SH-SY5Y (cell line): Measurements from ENCODE around the gene SOX6.

Source experiments
- GATA2 ChIP-seq: IDR thresholded peaks from 2 replicates; pipeline ENCODE4 v1.6.1; 2011; ENCODE audit warnings: mild to moderate bottlenecking, low read depth, low read length
- GATA3 ChIP-seq: IDR thresholded peaks from 2 replicates; pipeline ENCODE4 v1.6.1; 2011; ENCODE audit warnings: low read depth, mild to moderate bottlenecking, low read length, moderate library complexity

The SOX6 gene

GRCh38 chr11:16086229-16086819 lies 270.0 kb downstream of the SOX6 start:
- TF ChIP-seq GATA3, result no peak
- TF ChIP-seq GATA2, result no peak

DNA sequence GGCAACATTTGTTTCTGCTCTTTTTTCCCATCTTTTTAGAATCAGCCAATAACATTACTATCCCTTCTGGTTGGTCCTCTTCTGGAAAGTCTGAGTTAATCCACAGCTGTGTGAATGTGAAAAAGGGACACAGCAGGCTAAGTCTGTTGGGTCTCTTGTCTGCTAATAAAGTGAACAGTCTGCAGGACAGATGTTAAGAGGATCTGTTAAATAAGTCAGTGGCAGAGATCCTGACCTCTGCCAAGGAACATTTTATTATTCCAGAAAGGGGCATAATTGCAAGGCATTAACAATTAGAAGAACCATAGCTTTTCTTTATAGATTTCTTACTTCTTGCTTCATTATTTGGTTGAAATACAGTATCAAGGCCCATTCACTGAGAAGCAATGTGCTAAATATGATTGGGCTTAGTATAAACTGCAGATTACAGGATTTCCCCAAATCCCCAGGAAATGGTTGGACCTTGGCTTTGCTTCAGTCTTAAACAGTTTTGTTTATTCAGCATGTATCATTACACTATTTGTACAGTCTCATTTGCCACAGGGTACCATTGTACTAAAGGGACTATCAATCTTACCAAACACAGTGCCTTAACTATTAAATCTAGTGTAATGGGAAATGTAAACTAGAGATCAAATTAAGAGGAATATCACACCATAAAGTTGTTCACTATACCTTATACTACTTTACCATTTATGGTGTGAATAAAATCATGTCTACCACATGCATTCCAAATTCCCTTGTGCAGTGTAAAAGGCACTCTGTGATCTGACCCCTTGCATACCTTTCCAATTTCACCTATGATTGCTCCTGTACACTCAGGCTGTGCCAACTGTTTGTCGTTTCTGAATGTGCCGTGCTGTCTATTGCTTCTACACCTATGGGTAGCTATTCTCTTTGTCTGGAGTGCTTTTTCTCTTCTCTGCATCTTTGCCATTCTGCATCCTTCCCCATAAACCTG lies 274.0 kb downstream of the SOX6 start:
- TF ChIP-seq GATA2 (no peak), GATA3 (no peak)

GRCh38 chr11:16081382-16082094 lies 274.8 kb downstream of the SOX6 start:
- no peak for TF ChIP-seq GATA2
- TF ChIP-seq GATA3, result no peak

DNA sequence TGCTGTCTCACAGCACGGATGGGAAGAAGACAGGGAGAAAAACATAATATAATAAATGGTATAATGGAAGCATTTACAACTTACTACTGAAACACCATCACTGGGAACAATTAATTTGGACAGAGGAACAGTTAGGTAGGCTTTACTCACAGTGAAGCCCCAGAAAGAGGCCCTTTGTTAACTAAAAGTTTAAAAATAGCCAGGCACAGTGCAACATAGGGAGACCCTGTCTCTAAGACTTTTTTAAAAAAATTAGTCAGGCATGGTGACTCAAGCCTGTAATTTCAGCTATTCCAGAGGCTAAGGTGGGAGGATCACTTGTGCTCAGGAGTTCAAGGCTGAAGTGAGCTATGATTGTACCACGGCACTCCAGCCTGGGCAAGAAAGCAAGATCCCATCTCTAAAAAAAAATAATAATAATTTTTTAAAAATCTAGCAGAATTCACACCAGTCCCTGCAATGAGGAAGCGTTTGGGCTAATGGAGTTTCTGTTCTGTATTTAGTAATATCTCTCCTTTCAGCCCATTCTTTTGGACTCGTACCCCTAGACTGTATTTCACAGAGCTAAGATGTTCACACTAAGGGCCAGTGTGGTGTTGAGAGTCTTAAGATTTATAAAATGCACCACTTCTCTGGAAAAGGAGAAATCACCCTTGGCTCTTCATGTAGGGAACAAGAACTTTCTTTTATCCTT lies 275.5 kb downstream of the SOX6 start:
- TF ChIP-seq GATA3, result no peak
- TF ChIP-seq GATA2, result no peak

GRCh38 chr11:16078936-16079335 lies 277.4 kb downstream of the SOX6 start:
- TF ChIP-seq GATA2 (no peak), GATA3 (no peak)

DNA sequence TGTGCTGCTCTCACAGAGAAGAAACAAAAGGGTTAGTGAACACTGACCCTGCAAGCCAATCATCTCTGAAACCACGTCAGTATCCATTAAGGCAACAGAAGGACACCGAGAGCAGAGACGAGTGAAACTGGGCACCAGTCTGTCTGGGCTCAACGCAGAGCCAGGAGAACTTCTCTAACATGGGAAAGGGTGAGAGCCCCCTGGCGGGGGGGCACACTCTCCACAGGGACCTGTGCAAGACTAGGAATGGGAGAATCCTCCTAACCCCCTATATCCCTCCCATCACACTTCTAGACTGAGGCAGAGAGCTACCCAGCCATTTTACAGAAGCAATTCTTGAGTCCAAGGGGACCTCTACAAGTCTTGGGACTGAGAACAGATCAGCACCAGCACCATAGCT lies 285.8 kb downstream of the SOX6 start:
- TF ChIP-seq GATA2 (no peak), GATA3 (no peak)

DNA sequence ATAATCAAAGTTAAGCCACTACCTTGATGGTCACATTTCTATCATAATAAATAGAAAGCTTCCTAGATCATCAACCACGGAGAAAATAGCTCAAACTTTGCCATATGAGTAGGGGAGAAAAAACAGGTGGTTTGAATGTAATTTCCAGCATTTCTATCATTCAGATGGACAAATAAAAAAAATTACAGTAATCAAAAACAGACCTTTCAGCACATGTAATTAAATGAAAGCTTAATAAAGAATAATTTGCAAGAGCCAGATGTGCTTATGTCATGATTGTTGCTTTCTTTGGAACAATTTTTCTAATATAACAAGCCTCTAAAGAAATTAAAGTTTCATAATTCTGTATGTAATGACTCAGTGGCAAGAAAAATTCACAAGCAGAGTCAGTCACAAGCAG lies 297.0 kb downstream of the SOX6 start:
- TF ChIP-seq GATA2, result no peak
- no peak for TF ChIP-seq GATA3

DNA sequence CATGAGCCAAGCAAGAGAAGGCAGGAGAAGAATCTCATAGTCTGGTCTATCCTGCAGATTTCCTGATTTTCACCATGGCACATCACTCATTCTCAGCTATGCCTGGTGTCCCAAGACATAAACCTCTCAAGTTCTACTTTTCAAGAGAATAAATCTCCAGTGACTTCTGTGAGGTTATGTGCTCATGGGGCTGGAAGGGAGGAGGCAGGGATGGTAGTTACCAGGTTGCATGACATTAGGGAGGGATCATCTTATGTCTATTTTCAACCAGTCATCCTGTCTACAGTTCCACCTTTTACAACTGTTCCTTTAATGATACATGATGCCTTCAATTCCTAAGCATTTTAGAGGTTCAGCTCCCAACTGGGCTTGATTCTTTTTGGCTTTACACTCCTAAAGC lies 297.7 kb downstream of the SOX6 start:
- no peak for TF ChIP-seq GATA2
- TF ChIP-seq GATA3, result no peak

GRCh38 chr11:16052750-16053149 lies 303.6 kb downstream of the SOX6 start:
- TF ChIP-seq GATA2 (no peak), GATA3 (no peak)

DNA sequence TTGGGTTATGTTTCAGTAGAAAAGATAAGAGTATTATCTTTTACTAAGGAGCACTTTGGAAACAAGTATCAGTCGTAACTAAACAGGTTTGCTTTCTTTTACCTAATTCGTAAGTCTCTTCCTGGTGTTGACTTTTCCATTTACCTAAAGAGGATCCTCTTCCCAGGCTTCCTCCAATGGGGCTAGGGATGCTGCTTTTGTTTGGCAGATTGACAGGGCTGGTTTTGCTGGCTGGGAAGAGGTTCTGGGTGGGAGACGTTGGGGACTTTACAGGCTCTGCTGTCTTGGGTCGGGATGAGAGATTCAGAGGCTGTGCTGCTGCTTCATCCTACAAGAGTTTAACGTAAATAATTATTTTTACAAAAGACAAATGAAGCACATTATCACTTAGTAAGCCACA lies 306.7 kb downstream of the SOX6 start:
- no peak for TF ChIP-seq GATA3
- no peak for TF ChIP-seq GATA2

DNA sequence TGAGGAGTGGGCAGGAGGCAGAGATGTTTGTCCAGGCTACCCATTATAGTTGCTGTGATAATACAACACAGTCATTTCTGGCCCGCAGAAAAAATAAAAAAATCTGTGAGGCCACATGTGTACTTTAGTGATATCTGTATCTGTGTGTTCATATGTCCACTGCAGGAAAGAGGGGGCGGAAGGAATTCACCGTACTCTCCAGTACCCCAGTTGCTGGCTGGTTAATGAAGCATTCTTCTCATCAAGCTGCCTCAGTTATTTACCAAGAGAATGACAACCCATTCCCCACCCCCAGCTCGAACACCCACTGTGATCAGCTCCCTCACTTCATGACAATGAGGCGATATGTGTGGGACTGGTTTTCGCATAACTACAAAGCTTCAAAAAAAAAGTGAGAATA lies 309.3 kb downstream of the SOX6 start:
- TF ChIP-seq GATA3 (no peak), GATA2 (no peak)

- TF ChIP-seq GATA2 (no peak), GATA3 (no peak)
These were observed 312.7 kb downstream of the SOX6 start for GRCh38 chr11:16043617-16044016.

DNA sequence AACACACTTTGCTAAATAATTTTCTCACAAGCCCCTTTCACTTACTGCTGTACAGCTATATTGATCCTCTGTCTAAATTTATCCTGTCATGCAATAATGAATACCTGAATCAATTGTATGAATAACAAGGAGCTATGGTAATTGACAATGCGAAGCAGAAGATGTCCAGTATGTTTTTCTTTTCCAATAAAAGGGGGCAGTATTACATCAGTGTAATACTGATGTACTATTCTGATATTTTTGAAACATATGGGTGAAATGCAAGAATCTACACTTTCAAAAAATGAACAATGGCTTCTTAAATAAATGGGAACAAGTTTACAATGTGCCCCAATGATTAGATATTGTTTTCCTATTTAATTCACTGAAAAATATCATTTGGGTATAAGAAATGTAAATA lies 315.1 kb downstream of the SOX6 start:
- TF ChIP-seq GATA2 (no peak), GATA3 (no peak)

GRCh38 chr11:16040151-16040550 lies 316.2 kb downstream of the SOX6 start:
- TF ChIP-seq GATA3 (no peak), GATA2 (no peak)
